HG02571 (cell line): ENCODE results near the gene NDUFA5.

Source experiments
- ATAC-seq: cut with Tn5 transposase; IDR thresholded peaks from one replicate; pipeline ENCODE4 v1.9.1; 2021; ENCODE audit warnings: mild to moderate bottlenecking, moderate library complexity; ENCODE audit not compliant: unreplicated experiment

Gene NDUFA5

DNA sequence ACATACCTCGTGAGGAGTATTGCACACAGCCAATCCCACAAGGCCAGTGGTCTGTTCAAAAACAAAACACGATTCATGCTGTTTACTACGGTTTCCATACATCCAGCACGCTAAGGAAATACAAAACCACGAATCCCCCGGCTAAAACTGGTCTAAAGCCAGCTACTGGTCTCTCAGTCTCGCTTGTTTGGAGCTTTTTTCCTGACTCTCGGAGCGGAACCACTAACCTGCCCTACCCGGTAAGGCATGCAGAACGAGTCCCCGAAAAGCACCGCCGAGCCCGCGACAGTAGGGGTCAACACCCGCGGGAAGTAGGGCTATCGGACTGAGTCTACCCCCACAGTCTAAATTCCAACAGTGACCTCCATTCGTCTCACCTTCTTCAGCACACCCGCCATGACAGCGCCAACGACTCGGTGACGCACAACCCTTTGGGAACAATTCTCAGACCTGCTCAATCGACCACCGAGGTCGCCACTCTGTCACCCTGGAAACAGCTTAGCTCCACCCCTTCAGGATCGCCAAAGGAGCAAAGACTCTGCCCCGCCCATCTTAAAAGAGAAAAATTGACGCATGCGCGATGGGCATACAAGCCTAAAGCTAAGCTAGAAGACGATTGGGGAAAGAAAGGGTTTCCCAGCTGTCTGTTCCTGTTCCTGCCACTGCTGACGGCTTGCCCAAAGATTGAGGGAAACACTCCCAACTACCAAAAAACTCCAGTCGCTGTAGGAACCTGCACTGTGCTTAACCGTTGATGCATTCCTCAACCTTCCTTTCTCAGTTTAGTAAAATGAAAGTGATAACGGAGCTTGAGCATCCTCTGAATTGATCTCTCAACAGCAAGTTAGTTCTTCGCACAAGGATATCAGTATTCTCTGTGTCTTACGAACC lies at the start of gene NDUFA5:
Gene NDUFA5 (minus strand): TSS at position 421 of the 891 bp plus-strand sequence. CDS start 23 bp downstream, at position 398.
- peak; percentile 99 for ATAC-seq

- no peak for ATAC-seq
These were observed 47.1 kb upstream of the NDUFA5 start for GRCh38 chr7:123604739-123605138.

DNA sequence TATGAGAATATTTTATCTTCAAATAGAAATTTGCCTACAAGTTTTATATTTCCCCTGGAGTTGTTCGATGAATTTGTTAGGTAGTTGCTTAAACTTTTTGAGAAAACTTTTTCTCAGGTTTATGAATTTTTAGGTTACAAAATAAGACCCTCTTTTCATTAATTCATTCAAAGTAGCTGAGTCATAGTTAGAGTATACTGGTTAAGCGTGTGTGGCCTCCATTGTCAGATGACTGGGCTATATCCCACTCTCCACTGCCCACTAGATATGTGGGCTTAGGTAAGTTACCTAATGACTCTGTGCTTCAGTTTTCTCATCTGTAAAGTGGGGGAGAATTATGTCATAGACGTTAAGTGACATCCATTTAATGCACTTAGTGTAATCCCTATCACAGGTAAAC lies 45.0 kb upstream of the NDUFA5 start:
- ATAC-seq, result no peak

DNA sequence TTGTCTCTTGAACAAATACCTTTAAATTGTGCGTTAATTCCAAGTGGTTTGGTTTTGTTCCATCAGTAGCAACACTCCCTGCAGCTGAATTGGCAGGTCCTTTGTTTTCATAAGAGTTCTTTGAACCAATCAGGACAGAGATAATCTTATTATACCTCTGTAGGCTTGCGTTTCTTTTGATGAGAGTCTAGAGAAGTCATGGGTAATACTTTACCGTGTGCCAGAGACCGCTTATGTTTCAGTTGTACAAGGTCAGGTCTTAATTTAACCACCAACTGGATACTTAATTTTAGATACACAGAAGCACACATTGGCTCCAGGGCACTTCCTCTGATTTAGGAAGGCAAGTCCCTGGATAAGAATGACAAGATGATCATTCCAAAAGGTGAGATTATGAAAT lies 43.9 kb upstream of the NDUFA5 start, which contains the start of gene ASB15:
Gene ASB15 (plus strand): TSS at position 292 of the 400 bp plus-strand sequence. CDS start 12,682 bp downstream, outside the sequence.
- ATAC-seq, result no peak

DNA sequence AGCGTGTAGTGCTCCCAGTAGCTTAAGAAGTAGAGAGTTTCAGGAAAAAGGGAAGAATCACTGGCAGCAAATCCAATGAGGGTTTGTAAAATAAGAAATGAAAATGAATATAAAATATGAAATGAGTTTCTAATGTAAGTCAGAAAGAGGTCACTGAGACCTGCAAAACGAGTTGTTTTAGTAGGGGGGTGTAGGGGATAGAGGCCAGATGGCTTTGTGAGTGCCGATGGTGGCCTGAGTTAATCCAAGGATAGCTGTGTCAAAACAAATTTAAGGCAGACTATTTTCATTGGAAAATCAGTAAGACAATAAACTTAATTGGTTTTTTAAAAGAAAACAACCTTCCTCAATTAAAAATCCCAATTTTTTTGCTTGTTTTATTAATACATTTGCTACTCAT lies 43.3 kb upstream of the NDUFA5 start:
- no peak for ATAC-seq

GRCh38 chr7:123599766-123600165 lies 42.1 kb upstream of the NDUFA5 start:
- no peak for ATAC-seq

GRCh38 chr7:123598657-123599056 lies 41.0 kb upstream of the NDUFA5 start:
- no peak for ATAC-seq

DNA sequence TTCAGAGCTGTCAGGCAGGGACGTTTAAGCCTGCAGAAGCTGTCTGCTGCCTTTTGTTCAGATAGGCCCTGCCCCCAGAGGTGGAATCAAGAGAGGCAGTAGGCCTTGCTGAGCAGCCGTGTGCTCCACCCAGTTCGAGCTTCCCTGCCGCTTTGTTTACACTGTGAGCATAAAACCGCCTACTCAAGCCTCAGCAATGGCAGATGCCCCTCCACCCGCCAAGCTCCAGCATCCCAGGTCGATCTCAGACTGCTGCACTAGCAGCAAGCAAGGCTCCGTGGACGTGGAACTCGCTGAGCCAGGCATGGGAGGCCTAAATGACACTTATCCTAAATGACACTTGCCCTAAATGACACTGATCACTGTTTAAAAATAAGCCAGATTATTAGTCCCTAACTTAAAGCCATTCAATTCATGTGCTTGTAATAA lies 37.2 kb upstream of the NDUFA5 start:
- no peak for ATAC-seq

- ATAC-seq, result no peak
These were observed 30.8 kb upstream of the NDUFA5 start for GRCh38 chr7:123588376-123588775.

- no peak for ATAC-seq
These were observed 26.2 kb upstream of the NDUFA5 start for GRCh38 chr7:123583821-123584220.

GRCh38 chr7:123581162-123581459 lies 23.5 kb upstream of the NDUFA5 start:
- ATAC-seq, result no peak

- ATAC-seq, result peak; percentile 61
These were observed 23.0 kb upstream of the NDUFA5 start for GRCh38 chr7:123580406-123581161.

DNA sequence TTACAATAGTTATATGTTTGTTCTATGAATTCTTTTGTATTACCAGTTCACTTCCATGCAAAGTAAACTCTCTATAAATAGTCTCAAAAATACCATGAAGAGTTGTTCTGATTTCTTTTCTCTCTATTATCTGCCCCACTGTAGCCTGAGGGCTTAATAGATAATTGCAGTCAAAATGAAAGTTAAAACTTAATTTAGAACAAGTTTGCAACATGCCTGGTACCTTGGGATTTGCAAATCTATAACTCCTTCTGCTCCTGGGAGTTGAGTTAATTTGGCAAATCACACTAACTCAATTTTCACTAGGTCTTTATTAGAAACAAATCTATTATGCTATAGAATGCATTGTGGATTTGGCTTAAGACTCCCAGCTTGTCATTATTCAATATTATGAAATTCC lies 21.8 kb upstream of the NDUFA5 start:
- ATAC-seq, result no peak

DNA sequence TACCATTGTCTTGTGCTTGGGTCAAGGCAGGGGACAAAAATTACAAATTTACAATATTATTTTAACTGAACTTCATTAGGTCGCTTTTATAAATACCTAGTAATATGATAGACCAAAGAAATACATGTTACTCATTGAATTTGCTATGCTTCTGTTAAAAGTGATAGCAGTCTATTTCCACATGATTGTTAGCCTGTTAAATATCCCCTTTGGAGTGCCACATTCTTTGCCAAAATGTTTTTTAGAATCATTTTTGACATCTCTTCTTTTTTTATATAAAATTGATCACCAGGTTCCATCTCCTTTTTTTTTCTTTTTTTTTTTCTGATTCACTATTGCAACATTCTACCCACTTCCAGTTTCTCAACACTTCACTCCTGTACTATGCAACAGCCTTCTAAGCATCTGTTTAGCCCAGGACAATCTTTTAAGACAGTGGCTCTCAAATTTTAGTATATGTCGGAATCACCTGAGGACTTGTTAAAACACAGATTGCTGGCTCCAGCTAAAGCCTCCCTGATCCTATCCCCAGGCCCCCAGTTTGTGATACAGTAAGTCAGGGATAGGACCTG lies 16.4 kb upstream of the NDUFA5 start:
- no peak for ATAC-seq

- ATAC-seq, result no peak
These were observed 15.7 kb upstream of the NDUFA5 start for GRCh38 chr7:123573341-123573740.

DNA sequence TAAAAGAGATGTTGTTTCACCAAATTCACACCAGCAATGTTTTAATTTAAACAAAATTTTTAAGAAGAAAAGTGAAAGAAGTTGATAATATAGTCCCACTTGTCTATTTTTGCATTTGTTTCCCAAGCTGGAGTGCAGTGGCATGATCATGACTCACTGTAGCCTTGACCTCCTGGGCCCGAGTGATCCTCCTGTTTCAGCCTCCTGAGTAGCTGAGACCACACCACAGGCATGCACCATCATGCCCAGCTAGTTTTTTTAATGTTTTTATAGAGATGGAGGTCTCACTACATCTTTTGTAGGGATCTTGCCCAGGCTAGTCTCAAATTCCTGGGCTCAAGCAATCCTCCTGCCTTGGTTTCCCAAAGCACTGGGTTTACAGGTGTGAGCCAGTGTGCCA lies 14.1 kb upstream of the NDUFA5 start:
- no peak for ATAC-seq

- ATAC-seq, result no peak
These were observed 13.6 kb upstream of the NDUFA5 start for GRCh38 chr7:123571187-123571586.

DNA sequence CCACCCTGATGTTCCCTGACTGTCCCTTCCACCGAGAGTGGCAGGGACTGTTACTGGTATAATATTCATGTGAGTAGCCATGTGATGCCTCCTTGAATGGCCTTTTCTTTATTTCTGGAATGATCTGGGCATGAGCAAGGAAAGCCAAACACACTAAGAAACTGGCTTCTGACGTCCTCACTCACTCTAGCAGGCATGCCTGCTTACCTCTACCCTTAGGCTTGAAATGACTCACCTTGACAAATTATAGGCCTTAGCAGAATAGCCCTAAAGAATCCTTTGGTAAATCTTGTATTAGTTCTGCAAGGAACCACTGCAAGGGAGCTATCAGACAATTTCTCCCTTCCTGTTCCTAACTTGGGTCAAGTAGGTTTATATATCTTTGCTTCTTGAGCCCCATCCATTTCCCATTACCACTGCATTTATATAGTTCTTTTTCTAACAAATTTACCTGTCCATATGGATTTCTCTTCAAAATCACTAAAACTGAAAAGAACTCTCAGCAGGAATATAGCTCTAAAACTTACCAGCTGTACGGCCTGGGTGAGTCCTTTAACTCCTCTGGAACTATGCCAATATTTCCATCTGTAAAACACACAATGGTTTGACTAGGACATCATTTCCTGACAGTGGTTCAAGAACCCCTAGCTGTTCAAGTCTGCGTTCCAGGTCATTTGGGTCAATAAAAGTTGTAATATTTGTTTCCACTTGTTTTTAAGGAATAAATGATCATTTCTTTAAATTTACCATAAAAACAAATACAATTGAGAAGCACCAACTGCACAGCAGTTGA lies 13.0 kb upstream of the NDUFA5 start:
- no peak for ATAC-seq

GRCh38 chr7:123569352-123570010 lies 11.9 kb upstream of the NDUFA5 start:
- ATAC-seq, result no peak

DNA sequence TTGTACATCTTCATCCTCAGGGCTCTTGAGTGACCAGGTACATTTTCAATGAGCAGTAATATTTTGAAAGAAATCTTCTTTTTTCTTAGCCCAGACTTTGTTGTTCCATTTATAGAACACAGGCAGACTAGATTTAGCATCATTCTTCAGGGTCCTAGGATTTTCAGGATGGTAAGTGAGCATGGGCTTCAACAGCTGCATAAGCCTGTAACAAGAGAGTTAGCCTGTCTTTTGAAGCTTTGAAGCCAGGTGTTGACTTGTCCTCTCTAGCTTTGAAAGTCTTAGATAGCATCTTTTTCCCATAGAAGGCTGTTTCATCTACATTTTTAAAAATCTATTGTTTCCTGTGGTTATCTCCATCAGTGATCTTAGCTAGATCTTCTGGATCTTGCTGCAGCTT lies 4.5 kb upstream of the NDUFA5 start:
- ATAC-seq, result no peak
